ENCODE measurements around the gene KAT6B.

KAT6B gene

GRCh38 chr10:75002967-75003594, 176.7 kb downstream of the KAT6B start:
- no peak for TF ChIP-seq CTCF (IDR thresholded peaks at IDR 0.05; ENCODE audit: insufficient read depth, low read depth, low read length, missing control alignments)
- no peak overlapping the region for H3K4me3 ChIP-seq (ENCODE audit: low read length)
- no peak for DNase-seq (ENCODE audit: low read depth)

- TF ChIP-seq CTCF (IDR thresholded peaks at IDR 0.05; ENCODE audit: insufficient read depth, low read depth, low read length, missing control alignments): no peak
- H3K4me3 ChIP-seq (ENCODE audit: low read length): no peak overlapping the region
- DNase-seq (ENCODE audit: low read depth): no peak
Measured at GRCh38 chr10:75003891-75004290, 177.5 kb downstream of the KAT6B start.

GRCh38 chr10:75007646-75008045, 181.2 kb downstream of the KAT6B start:
- TF ChIP-seq CTCF (IDR thresholded peaks at IDR 0.05; ENCODE audit: insufficient read depth, low read depth, low read length, missing control alignments): no peak
- no peak overlapping the region for H3K4me3 ChIP-seq (ENCODE audit: low read length)
- DNase-seq (ENCODE audit: low read depth): no peak

GRCh38 chr10:75008952-75009351, 182.6 kb downstream of the KAT6B start:
- no peak overlapping the region for H3K4me3 ChIP-seq (ENCODE audit: low read length)
- no peak for TF ChIP-seq CTCF (IDR thresholded peaks at IDR 0.05; ENCODE audit: insufficient read depth, low read depth, low read length, missing control alignments)

GRCh38 chr10:75009426-75009825, 183.0 kb downstream of the KAT6B start:
- no peak overlapping the region for H3K4me3 ChIP-seq (ENCODE audit: low read length)
- DNase-seq (ENCODE audit: low read depth): no peak
- no peak for TF ChIP-seq CTCF (IDR thresholded peaks at IDR 0.05; ENCODE audit: insufficient read depth, low read depth, low read length, missing control alignments)

More at GRCh38 chr10:75008952-75009351, 182.6 kb downstream of the KAT6B start:
- DNase-seq (ENCODE audit: low read depth): no peak

- H3K4me3 ChIP-seq (ENCODE audit: low read length): no peak overlapping the region
- TF ChIP-seq CTCF (IDR thresholded peaks at IDR 0.05; ENCODE audit: insufficient read depth, low read depth, low read length, missing control alignments): no peak
- DNase-seq (ENCODE audit: low read depth): no peak
Measured at GRCh38 chr10:75010373-75010772, 184.0 kb downstream of the KAT6B start.

GRCh38 chr10:75011221-75011620, 184.8 kb downstream of the KAT6B start:
- no peak for DNase-seq (ENCODE audit: low read depth)
- TF ChIP-seq CTCF (IDR thresholded peaks at IDR 0.05; ENCODE audit: insufficient read depth, low read depth, low read length, missing control alignments): no peak
- no peak overlapping the region for H3K4me3 ChIP-seq (ENCODE audit: low read length)

Measured in epithelial cell of esophagus (primary cell).